Endothelial cell (in vitro differentiated cells): Measurements from ENCODE around the gene PIBF1. TPM values are rescaled to one million over a fixed set of nuclear protein-coding genes. Genes with fewer than 3 reads are reported as not detected.

Source experiments
- DNase-seq: peaks from one replicate; pipeline ENCODE4 v3.0.0; 2021; ENCODE audit warnings: low spot score
- H3K27ac Mint-ChIP-seq: one replicate; pipeline ENCODE4 v1.8.0; 2021; ENCODE audit warnings: mixed read lengths, inconsistent platforms; ENCODE audit not compliant: unreplicated experiment
- H3K27me3 Mint-ChIP-seq: one replicate; pipeline ENCODE4 v1.8.0; 2021; ENCODE audit warnings: mild to moderate bottlenecking, moderate library complexity, mixed read lengths, inconsistent platforms; ENCODE audit not compliant: unreplicated experiment
- H3K36me3 Mint-ChIP-seq: one replicate; pipeline ENCODE4 v1.8.0; 2021; ENCODE audit warnings: mild to moderate bottlenecking, low read depth, mixed read lengths, inconsistent platforms; ENCODE audit not compliant: unreplicated experiment
- H3K4me1 Mint-ChIP-seq: one replicate; pipeline ENCODE4 v1.8.0; 2021; ENCODE audit warnings: mild to moderate bottlenecking, mixed read lengths, inconsistent platforms; ENCODE audit not compliant: unreplicated experiment
- H3K4me3 Mint-ChIP-seq: one replicate; pipeline ENCODE4 v1.8.0; 2021; ENCODE audit warnings: mild to moderate bottlenecking, mixed read lengths, inconsistent platforms; ENCODE audit not compliant: unreplicated experiment
- H3K9me3 Mint-ChIP-seq: one replicate; pipeline ENCODE4 v1.8.0; 2021; ENCODE audit warnings: mixed read lengths, inconsistent platforms; ENCODE audit not compliant: unreplicated experiment
- CTCF ChIP-seq: fragments of 200-600 bp; sonication (generic); IDR thresholded peaks from one replicate; pipeline ENCODE4 v1.5.0; 2021; ENCODE audit warnings: antibody characterized with exemption; ENCODE audit not compliant: unreplicated experiment
- total RNA-seq: library from RNA; stranded (reverse); fragmentation: NEBNext Ultra II Directional; extraction: Animal tissue kit (Norgen Biotek cat#: 25700); gene quantifications from one replicate; pipeline ENCODE4 v1.2.1, GENCODE V29; 2021; ENCODE audit not compliant: unreplicated experiment

Gene PIBF1
- total RNA-seq, 1 donor from 2014 or later, result 24.0 TPM

- Mint-ChIP-seq H3K4me1 (no peaks in the 10 kb centered on the region), H3K9me3 (no peaks in the 10 kb centered on the region), H3K27ac (no peak overlapping the region), H3K4me3 (no peak overlapping the region), H3K27me3 (no peaks in the 10 kb centered on the region), H3K36me3 (peaks cover 29% of the 10 kb centered on the region)
- DNase-seq, result no peak
- TF ChIP-seq CTCF, result no peak
Measured at GRCh38 chr13:72751220-72751619, 30.7 kb upstream of the PIBF1 start.

- peaks cover 34% of the 10 kb centered on the region for H3K36me3 Mint-ChIP-seq
- DNase-seq, result no peak
- H3K9me3 Mint-ChIP-seq, result no peaks in the 10 kb centered on the region
- H3K27ac Mint-ChIP-seq, result peak overlapping the region; percentile 9
- H3K4me3 Mint-ChIP-seq, result no peak overlapping the region
- no peaks in the 10 kb centered on the region for H3K27me3 Mint-ChIP-seq
- TF ChIP-seq CTCF, result no peak
- H3K4me1 Mint-ChIP-seq, result no peaks in the 10 kb centered on the region
Measured at GRCh38 chr13:72754111-72754510, 27.8 kb upstream of the PIBF1 start.

GRCh38 chr13:72757792-72758535, 24.0 kb upstream of the PIBF1 start:
- no peak overlapping the region for H3K4me3 Mint-ChIP-seq
- DNase-seq, result no peak
- no peaks in the 10 kb centered on the region for H3K9me3 Mint-ChIP-seq
- no peak for TF ChIP-seq CTCF
- H3K27me3 Mint-ChIP-seq, result no peaks in the 10 kb centered on the region
- H3K4me1 Mint-ChIP-seq, result no peaks in the 10 kb centered on the region
- H3K27ac Mint-ChIP-seq, result no peak overlapping the region
- H3K36me3 Mint-ChIP-seq, result peaks cover 22% of the 10 kb centered on the region

GRCh38 chr13:72760189-72760588, 21.7 kb upstream of the PIBF1 start:
- Mint-ChIP-seq H3K4me3 (no peak overlapping the region), H3K36me3 (peaks cover 31% of the 10 kb centered on the region), H3K27me3 (no peaks in the 10 kb centered on the region), H3K4me1 (no peaks in the 10 kb centered on the region), H3K9me3 (no peaks in the 10 kb centered on the region), H3K27ac (no peak overlapping the region)
- TF ChIP-seq CTCF, result no peak
- no peak for DNase-seq

- Mint-ChIP-seq H3K9me3 (no peaks in the 10 kb centered on the region), H3K4me1 (no peaks in the 10 kb centered on the region), H3K4me3 (no peak overlapping the region), H3K27me3 (no peaks in the 10 kb centered on the region), H3K36me3 (peaks cover 27% of the 10 kb centered on the region), H3K27ac (no peak overlapping the region)
- DNase-seq, result no peak
- TF ChIP-seq CTCF, result no peak
Measured at GRCh38 chr13:72763411-72763810, 18.5 kb upstream of the PIBF1 start.
